GM10266 (cell line): ENCODE measurements around the gene AGER.

Experiments used
- DNase-seq: peaks from one replicate; pipeline ENCODE4 v3.0.0; 2012; ENCODE audit errors: extremely low spot score
- CTCF ChIP-seq: IDR thresholded peaks from 2 replicates; pipeline ENCODE4 v1.5.1; 2012; ENCODE audit warnings: mild to moderate bottlenecking, low read depth; ENCODE audit not compliant: control insufficient read depth, insufficient read depth; ENCODE audit errors: missing control alignments

Gene AGER

GRCh38 chr6:32158052-32158451 is 26.0 kb downstream of the AGER start:
- no peak for DNase-seq
- TF ChIP-seq CTCF, result no peak

- DNase-seq, result no peak
- TF ChIP-seq CTCF, result no peak
These were observed 27.2 kb downstream of the AGER start for GRCh38 chr6:32156891-32157290.

GRCh38 chr6:32154514-32155161 is 29.4 kb downstream of the AGER start:
- TF ChIP-seq CTCF, result peak; percentile 70
- peak; percentile 88 for DNase-seq

- DNase-seq, result peak; percentile 76
- no peak for TF ChIP-seq CTCF
These were observed 30.2 kb downstream of the AGER start, which contains the start of gene PPT2 for GRCh38 chr6:32153564-32154513. Gene PPT2, plus strand, starts transcription at chr6:32154141. Its CDS starts 454 bp downstream, at chr6:32154595.

GRCh38 chr6:32152769-32153563 is 31.1 kb downstream of the AGER start:
- no peak for TF ChIP-seq CTCF
- DNase-seq, result no peak

- TF ChIP-seq CTCF, result no peak
- DNase-seq, result no peak
These were observed 31.9 kb downstream of the AGER start, which contains the start of gene PRRT1 for GRCh38 chr6:32151863-32152768. Gene PRRT1, minus strand, starts transcription at chr6:32151939. Its CDS starts 112 bp downstream, at chr6:32151827.
